PC-3 (cell line): ENCODE results near the gene NLN. TPM values are rescaled to one million over a fixed set of nuclear protein-coding genes. Genes with fewer than 3 reads are reported as not detected.

Source experiments
- ATAC-seq: fragments of 200-7000 bp; cut with Tn5 transposase; 2 replicates; pipeline ENCODE4 v1.9.1; 2020; ENCODE audit warnings: mild to moderate bottlenecking, moderate library complexity
- BruUV-seq: library from RNA; stranded (reverse); fragments of 400-500 nt; replicated peaks from 2 replicates; lab custom pipeline; 2021; lab: Mats Ljungman, UMichigan
- CTCF ChIA-PET: fragments of 300-600 bp; sonication (Branson Sonifier 250); formaldehyde crosslinking; loops from one replicate; lab custom pipeline; 2022; ENCODE audit warnings: antibody characterized with exemption; lab: Charles Lee
- POLR2A ChIA-PET: fragments of 300-600 bp; sonication (Branson Sonifier 250); formaldehyde crosslinking; loops from one replicate; lab custom pipeline; 2022; ENCODE audit warnings: antibody characterized with exemption; ENCODE audit not compliant: unreplicated experiment; lab: Charles Lee
- DNase-seq: peaks from one replicate; pipeline ENCODE4 v3.0.0-alpha.2; 2015
- H2AFZ ChIP-seq: fragments of 300-600 bp; sonication (generic); 2 replicates; pipeline ENCODE4 v1.6.0; 2016; ENCODE audit warnings: antibody characterized with exemption, low read length
- H3F3A ChIP-seq: fragments of 300-600 bp; sonication (generic); one replicate; pipeline ENCODE4 v1.6.0; 2017; ENCODE audit warnings: antibody characterized with exemption, low read length, control low read depth, mild to moderate bottlenecking; ENCODE audit not compliant: unreplicated experiment
- H3K27ac ChIP-seq: fragments of 300-600 bp; sonication (generic); 2 replicates; pipeline ENCODE4 v1.5.1; 2016; ENCODE audit warnings: mild to moderate bottlenecking, low read length
- H3K27me3 ChIP-seq: fragments of 300-600 bp; sonication (generic); 2 replicates; pipeline ENCODE4 v1.6.1; 2016; ENCODE audit warnings: low read length, mixed read lengths
- H3K36me3 ChIP-seq: fragments of 300-600 bp; sonication (generic); 2 replicates; pipeline ENCODE4 v1.6.1; 2016; ENCODE audit warnings: low read depth, mixed run types, low read length, mixed read lengths
- H3K4me1 ChIP-seq: fragments of 300-600 bp; sonication (generic); 2 replicates; pipeline ENCODE4 v1.5.1; 2016; ENCODE audit warnings: low read length; ENCODE audit not compliant: insufficient read depth
- H3K4me2 ChIP-seq: fragments of 300-600 bp; sonication (generic); 2 replicates; pipeline ENCODE4 v1.6.0; 2016; ENCODE audit warnings: low read length
- H3K4me3 ChIP-seq: fragments of 300-600 bp; sonication (generic); 2 replicates; pipeline ENCODE4 v1.5.1; 2016; ENCODE audit warnings: mild to moderate bottlenecking, low read length, mixed read lengths
- H3K79me2 ChIP-seq: fragments of 300-600 bp; sonication (generic); 2 replicates; pipeline ENCODE4 v1.6.1; 2017; ENCODE audit warnings: low read length, mixed read lengths
- H3K9ac ChIP-seq: fragments of 300-600 bp; sonication (generic); 2 replicates; pipeline ENCODE4 v1.6.0; 2016; ENCODE audit warnings: mild to moderate bottlenecking, low read length
- H3K9me2 ChIP-seq: fragments of 300-600 bp; sonication (generic); replicated peaks from 2 replicates; pipeline ENCODE4 v1.6.1; 2016; ENCODE audit warnings: mixed run types, low read length, mixed read lengths
- H3K9me3 ChIP-seq: fragments of 300-600 bp; sonication (generic); 2 replicates; pipeline ENCODE4 v1.6.1; 2016; ENCODE audit warnings: low read length, mixed read lengths
- H4K20me1 ChIP-seq: fragments of 300-600 bp; sonication (generic); 2 replicates; pipeline ENCODE4 v1.6.1; 2016; ENCODE audit warnings: low read length, mixed read lengths
- EZH2 ChIP-seq: fragments of 300-600 bp; sonication (generic); IDR thresholded peaks from one replicate; pipeline ENCODE4 v1.6.1; 2017; ENCODE audit warnings: antibody characterized with exemption, mild to moderate bottlenecking, low read length; ENCODE audit not compliant: unreplicated experiment
- EZH2phosphoT487 ChIP-seq: fragments of 300-600 bp; sonication (generic); IDR thresholded peaks from 2 replicates; pipeline ENCODE4 v1.6.1; 2018; ENCODE audit warnings: mild to moderate bottlenecking, antibody characterized with exemption, low read length, borderline replicate concordance
- intact Hi-C: fragments of 100-400 bp; cut with micrococcal nuclease; formaldehyde crosslinking; loops from 2 replicates; pipeline ENCODE4 v1.9.0; 2023
- total RNA-seq: library from RNA; depleted of rRNA; stranded (reverse); fragments of >200 nt; gene quantifications from 2 replicates; pipeline ENCODE4 v1.2.3, GENCODE V29; 2014
- TF ChIP-seq, protein P1 (sequence below): fragments of 300-600 bp; sonication (generic); conservative IDR thresholded peaks from 2 replicates; pipeline ENCODE4 v1.5.1; 2017; ENCODE audit warnings: antibody characterized with exemption, low read depth, mild to moderate bottlenecking, low read length

NLN gene
- total RNA-seq, 1 experiment from 2014 or later, result 13.6 TPM

DNA sequence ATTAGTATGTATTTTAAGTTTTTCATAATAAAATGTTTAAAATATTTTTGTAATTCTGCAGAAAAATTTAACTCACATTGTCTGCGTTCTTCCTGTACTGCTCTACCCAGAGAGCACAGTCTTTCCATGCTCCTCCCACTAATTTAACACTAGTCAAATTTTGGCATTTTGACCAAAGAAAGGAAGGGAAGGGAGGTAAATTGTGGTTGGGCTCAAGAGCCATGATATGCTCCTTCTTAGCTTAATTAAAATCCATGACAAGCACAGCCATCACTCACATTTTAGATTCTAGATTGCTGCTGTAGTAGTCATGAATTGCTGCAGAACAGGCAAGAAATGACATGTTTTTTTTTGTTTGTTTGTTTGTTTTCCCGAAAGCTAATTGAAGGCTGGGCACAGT lies 98.4 kb downstream of the NLN start:
- intact Hi-C loops, result no loop called here
- Histone ChIP-seq H4K20me1 (no peaks in the 10 kb centered on the region), H3K27ac (no peak overlapping the region), H3K27me3 (no peaks in the 10 kb centered on the region), H3K9me2 (no peaks in the 10 kb centered on the region), H3K4me2 (no peak overlapping the region), H3F3A (no peaks in the 10 kb centered on the region), H3K4me1 (peaks cover 6% of the 10 kb centered on the region; the same call in 1 of the 2 replicates), H3K4me3 (no peak overlapping the region), H3K9me3 (no peaks in the 10 kb centered on the region), H3K9ac (no peak overlapping the region), H3K79me2 (no peaks in the 10 kb centered on the region), H3K36me3 (no peaks in the 10 kb centered on the region), H2AFZ (no peak overlapping the region)
- BruUV-seq, result no TSS peak
- DNase-seq (no peak), ATAC-seq (no peak)
- POLR2A ChIA-PET, result no interaction called here
- CTCF ChIA-PET, result no interaction called here
- TF ChIP-seq, protein P1, sequence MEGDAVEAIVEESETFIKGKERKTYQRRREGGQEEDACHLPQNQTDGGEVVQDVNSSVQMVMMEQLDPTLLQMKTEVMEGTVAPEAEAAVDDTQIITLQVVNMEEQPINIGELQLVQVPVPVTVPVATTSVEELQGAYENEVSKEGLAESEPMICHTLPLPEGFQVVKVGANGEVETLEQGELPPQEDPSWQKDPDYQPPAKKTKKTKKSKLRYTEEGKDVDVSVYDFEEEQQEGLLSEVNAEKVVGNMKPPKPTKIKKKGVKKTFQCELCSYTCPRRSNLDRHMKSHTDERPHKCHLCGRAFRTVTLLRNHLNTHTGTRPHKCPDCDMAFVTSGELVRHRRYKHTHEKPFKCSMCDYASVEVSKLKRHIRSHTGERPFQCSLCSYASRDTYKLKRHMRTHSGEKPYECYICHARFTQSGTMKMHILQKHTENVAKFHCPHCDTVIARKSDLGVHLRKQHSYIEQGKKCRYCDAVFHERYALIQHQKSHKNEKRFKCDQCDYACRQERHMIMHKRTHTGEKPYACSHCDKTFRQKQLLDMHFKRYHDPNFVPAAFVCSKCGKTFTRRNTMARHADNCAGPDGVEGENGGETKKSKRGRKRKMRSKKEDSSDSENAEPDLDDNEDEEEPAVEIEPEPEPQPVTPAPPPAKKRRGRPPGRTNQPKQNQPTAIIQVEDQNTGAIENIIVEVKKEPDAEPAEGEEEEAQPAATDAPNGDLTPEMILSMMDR, result no peak
- TF ChIP-seq EZH2 (no peak), EZH2phosphoT487 (no peak)

- Histone ChIP-seq H3F3A (no peaks in the 10 kb centered on the region), H3K36me3 (no peaks in the 10 kb centered on the region), H3K4me1 (peaks cover 6% of the 10 kb centered on the region; the same call in 1 of the 2 replicates), H3K4me2 (no peak overlapping the region), H3K9me2 (no peaks in the 10 kb centered on the region), H4K20me1 (no peaks in the 10 kb centered on the region), H2AFZ (no peak overlapping the region), H3K4me3 (no peak overlapping the region), H3K27me3 (no peaks in the 10 kb centered on the region), H3K9me3 (no peaks in the 10 kb centered on the region), H3K9ac (no peak overlapping the region), H3K79me2 (no peaks in the 10 kb centered on the region), H3K27ac (no peak overlapping the region)
- POLR2A ChIA-PET, result no interaction called here
- TF ChIP-seq, protein P1, result no peak
- TF ChIP-seq EZH2phosphoT487 (no peak), EZH2 (no peak)
- no TSS peak for BruUV-seq
- no peak for DNase-seq
- ATAC-seq, result no peak
- CTCF ChIA-PET, result no interaction called here
- intact Hi-C loops, result no loop called here
These were observed 100.0 kb downstream of the NLN start for GRCh38 chr5:65821966-65822365.

DNA sequence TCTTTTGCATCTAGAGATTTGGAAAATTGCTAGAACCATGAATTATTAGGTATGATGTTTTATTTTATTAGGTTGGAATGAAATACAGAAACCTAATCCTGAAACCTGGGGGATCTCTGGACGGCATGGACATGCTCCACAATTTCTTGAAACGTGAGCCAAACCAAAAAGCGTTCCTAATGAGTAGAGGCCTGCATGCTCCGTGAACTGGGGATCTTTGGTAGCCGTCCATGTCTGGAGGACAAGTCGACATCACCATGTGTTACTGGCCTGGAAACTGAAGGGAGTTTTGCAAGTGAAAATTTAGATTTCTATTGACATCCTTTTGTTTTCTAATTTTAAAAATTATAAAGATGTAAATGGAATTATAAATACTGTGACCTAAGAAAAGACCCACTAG lies 100.7 kb downstream of the NLN start:
- CTCF ChIA-PET, result no interaction called here
- Histone ChIP-seq H3K9me2 (no peaks in the 10 kb centered on the region), H3K27ac (no peak overlapping the region), H3K4me1 (peaks cover 6% of the 10 kb centered on the region; the same call in 1 of the 2 replicates), H4K20me1 (no peaks in the 10 kb centered on the region), H3F3A (no peaks in the 10 kb centered on the region), H3K9me3 (no peaks in the 10 kb centered on the region), H3K9ac (no peak overlapping the region), H2AFZ (no peak overlapping the region), H3K36me3 (no peaks in the 10 kb centered on the region), H3K4me3 (no peak overlapping the region), H3K27me3 (no peaks in the 10 kb centered on the region), H3K79me2 (no peaks in the 10 kb centered on the region), H3K4me2 (no peak overlapping the region)
- ATAC-seq (no peak), DNase-seq (no peak)
- TF ChIP-seq, protein P1, result no peak
- TF ChIP-seq EZH2phosphoT487 (no peak), EZH2 (no peak)
- intact Hi-C loops, result no loop called here
- POLR2A ChIA-PET, result no interaction called here
- no TSS peak for BruUV-seq
